GM12865 (cell line): Measurements from ENCODE around the gene HECTD1.
"Not testable (repeated sequence)": the region's sequence is repeated elsewhere in the genome, so short reads cannot be mapped to it uniquely, and the experiment has no call there.

Experiments used
- DNase-seq: peaks from one replicate; pipeline ENCODE4 v3.0.0; 2010; ENCODE audit warnings: low read depth
- H3K4me3 ChIP-seq: 2 replicates; pipeline ENCODE4 v1.5.1; 2011; ENCODE audit warnings: mild to moderate bottlenecking, low read depth, low read length, control low read depth
- CTCF ChIP-seq: IDR thresholded peaks from 2 replicates; pipeline ENCODE4 v1.5.1; 2011; ENCODE audit warnings: low read length, control low read depth, low read depth, inconsistent platforms; ENCODE audit not compliant: insufficient read depth; ENCODE audit errors: missing control alignments

HECTD1 gene

DNA sequence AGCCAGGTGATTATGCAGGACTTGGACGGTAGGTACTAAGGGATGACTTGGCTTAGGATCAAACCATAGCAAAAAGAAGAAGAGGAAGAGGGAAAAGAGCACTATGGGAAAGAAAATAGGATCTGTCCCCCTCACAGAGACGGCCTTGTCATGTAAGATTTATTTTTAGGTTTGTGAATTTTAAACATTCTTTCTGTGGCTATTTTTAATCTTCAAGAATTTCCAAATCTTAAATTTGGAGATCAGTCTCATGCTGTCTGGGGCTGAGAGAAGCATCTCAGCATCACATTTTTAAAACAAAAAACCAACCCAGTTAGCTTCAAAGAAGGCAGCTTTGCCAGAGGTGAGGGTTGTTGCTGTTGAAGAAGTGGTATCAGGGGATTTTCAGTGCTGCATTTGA lies 128.8 kb downstream of the HECTD1 start:
- TF ChIP-seq CTCF = no peak
- DNase-seq = no peak
- no peak overlapping the region for H3K4me3 ChIP-seq

DNA sequence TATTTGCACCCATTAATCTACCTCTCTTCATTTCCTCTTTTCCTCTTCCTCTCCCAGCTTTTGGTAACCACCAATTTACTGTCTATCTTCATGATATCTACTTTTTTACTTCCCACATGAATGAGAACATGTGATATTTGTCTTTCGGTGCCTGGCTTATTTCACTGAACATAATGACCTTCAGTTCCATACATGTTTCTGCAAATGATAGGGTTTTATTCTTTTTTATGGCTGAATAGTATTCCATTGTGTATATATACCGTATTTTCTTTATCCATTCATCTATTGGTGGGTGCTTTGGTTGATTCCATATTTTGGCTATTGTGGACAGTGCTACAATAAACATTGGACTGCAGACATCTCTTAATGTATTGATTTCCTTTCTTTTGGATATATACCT lies 132.4 kb downstream of the HECTD1 start:
- TF ChIP-seq CTCF = no peak
- H3K4me3 ChIP-seq = no peak overlapping the region
- DNase-seq = no peak

DNA sequence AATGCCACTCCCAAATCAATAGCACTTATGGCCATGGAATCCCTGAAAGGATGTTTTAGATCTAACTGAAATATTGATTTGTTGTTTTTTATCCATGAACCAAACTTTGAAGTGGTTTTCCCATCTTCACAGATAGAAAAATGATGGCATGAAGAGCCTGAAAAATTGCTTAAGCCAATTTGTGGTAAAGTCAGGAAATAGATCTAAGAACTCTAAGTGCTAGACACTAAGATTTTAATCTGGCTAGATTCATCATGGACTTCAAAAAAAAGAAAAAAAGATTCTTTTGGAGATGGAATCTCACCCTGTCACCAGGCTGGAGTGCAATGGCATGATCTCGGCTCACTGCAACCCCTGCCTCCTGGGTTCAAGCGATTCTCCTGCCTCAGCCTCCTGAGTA lies 136.4 kb downstream of the HECTD1 start:
- no peak for TF ChIP-seq CTCF
- no peak overlapping the region for H3K4me3 ChIP-seq
- no peak for DNase-seq

GRCh38 chr14:31070431-31070830 lies 137.2 kb downstream of the HECTD1 start:
- no peak for TF ChIP-seq CTCF
- H3K4me3 ChIP-seq = no peak overlapping the region
- DNase-seq = no peak

DNA sequence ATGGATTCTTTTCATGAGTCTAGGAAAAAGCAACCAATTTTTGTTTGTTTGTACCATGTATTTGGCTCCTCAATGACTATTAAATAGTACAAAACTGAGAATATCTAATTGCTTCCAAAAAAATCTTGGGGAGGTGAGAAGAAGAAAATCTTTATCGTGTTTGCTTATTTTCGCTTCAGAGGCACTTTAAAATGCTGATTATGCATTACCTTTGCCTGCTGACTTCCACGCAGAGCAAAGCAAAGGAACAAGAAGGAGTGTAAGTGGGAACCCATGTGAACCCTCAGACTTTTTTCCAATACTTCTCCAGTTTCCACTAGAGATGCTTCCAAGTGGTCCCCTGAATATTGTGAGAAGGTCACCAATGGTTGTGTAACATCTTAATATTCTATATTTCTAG lies 138.2 kb downstream of the HECTD1 start:
- TF ChIP-seq CTCF = no peak
- DNase-seq = no peak
- no peak overlapping the region for H3K4me3 ChIP-seq

- DNase-seq = peak; percentile 16
- no peak overlapping the region for H3K4me3 ChIP-seq
- no peak for TF ChIP-seq CTCF
These were observed 139.4 kb downstream of the HECTD1 start for GRCh38 chr14:31068235-31068634.

DNA sequence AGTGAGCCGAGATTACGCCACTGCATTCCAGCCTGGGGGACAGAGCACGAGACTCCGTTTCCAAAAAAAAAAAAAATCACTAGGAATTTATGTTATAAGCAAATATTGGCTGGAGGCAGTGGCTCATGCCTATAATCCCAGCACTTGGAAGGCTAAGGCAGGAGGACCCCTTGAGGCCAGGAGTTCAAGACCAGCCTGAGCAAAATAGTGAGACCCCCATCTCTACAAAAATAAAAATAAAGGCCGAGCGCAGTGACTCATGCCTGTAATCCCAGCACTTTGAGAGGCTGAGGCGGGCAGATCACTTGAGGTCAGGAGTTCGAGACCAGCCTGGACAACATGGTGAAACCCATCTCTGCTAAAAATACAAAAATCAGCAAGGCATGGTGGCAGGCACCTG lies 144.7 kb downstream of the HECTD1 start:
- H3K4me3 ChIP-seq, DNase-seq: not testable (repeated sequence)
